GM23248 (cell line): ENCODE measurements around the gene MYO5A.

Source experiments
- EZH2 ChIP-seq: fragments of 200-600 bp; sonication (generic); IDR thresholded peaks from 2 replicates; pipeline ENCODE4 v1.6.1; 2018; ENCODE audit warnings: antibody characterized with exemption, mild to moderate bottlenecking; ENCODE audit not compliant: insufficient read depth, poor library complexity, severe bottlenecking
- EZH2phosphoT487 ChIP-seq: fragments of 200-600 bp; sonication (generic); IDR thresholded peaks from 2 replicates; pipeline ENCODE4 v1.6.1; 2018; ENCODE audit warnings: antibody characterized with exemption, moderate library complexity, mild to moderate bottlenecking, low read depth; ENCODE audit not compliant: insufficient read depth

GRCh38 chr15:52362497-52362896 is 166.2 kb downstream of the MYO5A start:
- TF ChIP-seq EZH2 (no peak), EZH2phosphoT487 (no peak)
